K562 (cell line): ENCODE results near the gene SSU72. TPM values are rescaled to one million over a fixed set of nuclear protein-coding genes. Genes with fewer than 3 reads are reported as not detected.

Experiments used
- BCOR ChIP-seq: fragments of 450-650 bp; IDR thresholded peaks from 2 replicates; pipeline ENCODE4 v1.6.1; 2016
- BRD4 ChIP-seq: fragments of 200-600 bp; sonication (generic); IDR thresholded peaks from 2 replicates; pipeline ENCODE4 v1.6.1; 2017; ENCODE audit warnings: inconsistent platforms
- CCAR2 ChIP-seq: fragments of 200-400 bp; formaldehyde crosslinking; IDR thresholded peaks from 2 replicates; pipeline ENCODE4 v1.6.1; 2017; ENCODE audit warnings: mild to moderate bottlenecking, low read depth, low read length
- ESRRA ChIP-seq: fragments of 450-650 bp; IDR thresholded peaks from 2 replicates; pipeline ENCODE4 v1.6.1; 2014; ENCODE audit warnings: low read depth, mild to moderate bottlenecking, moderate library complexity, borderline replicate concordance
- FOXJ3 ChIP-seq: sonication (generic); formaldehyde crosslinking; IDR thresholded peaks from 2 replicates; pipeline ENCODE4 v1.4.0; 2020; ENCODE audit warnings: mild to moderate bottlenecking, missing genetic modification reagents
- GATAD2A ChIP-seq: fragments of 450-650 bp; IDR thresholded peaks from 2 replicates; pipeline ENCODE4 v1.6.1; 2017
- HDAC2 ChIP-seq: fragments of 450-650 bp; IDR thresholded peaks from 2 replicates; pipeline ENCODE4 v1.6.1; 2016; ENCODE audit warnings: mild to moderate bottlenecking
- KAT8 ChIP-seq: fragments of 450-650 bp; IDR thresholded peaks from 2 replicates; pipeline ENCODE4 v1.6.1; 2016; ENCODE audit warnings: low read depth, mild to moderate bottlenecking
- LARP7 ChIP-seq: fragments of 450-650 bp; IDR thresholded peaks from 2 replicates; pipeline ENCODE4 v1.6.1; 2016
- MCM5 ChIP-seq: fragments of 450-650 bp; IDR thresholded peaks from 2 replicates; pipeline ENCODE4 v1.6.1; 2016; ENCODE audit warnings: low read depth
- NEUROD1 ChIP-seq: fragments of 150-350 bp; IDR thresholded peaks from 2 replicates; pipeline ENCODE4 v1.6.1; 2014; ENCODE audit warnings: borderline replicate concordance, low read length, low read depth; ENCODE audit not compliant: partially characterized antibody
- NFIC ChIP-seq: fragments of 450-650 bp; IDR thresholded peaks from 2 replicates; pipeline ENCODE4 v1.6.1; 2017; ENCODE audit warnings: mild to moderate bottlenecking, inconsistent platforms
- NR3C1 ChIP-seq: sonication (generic); formaldehyde crosslinking; IDR thresholded peaks from 2 replicates; pipeline ENCODE4 v1.8.1; 2022; ENCODE audit warnings: missing genetic modification reagents
- SETDB1 ChIP-seq: IDR thresholded peaks from one replicate; pipeline ENCODE4 v1.6.1; 2012; ENCODE audit warnings: low read length, control low read depth, inconsistent platforms
- SP1 ChIP-seq: sonication (generic); formaldehyde crosslinking; IDR thresholded peaks from 2 replicates; pipeline ENCODE4 v1.8.1; 2022; ENCODE audit warnings: mild to moderate bottlenecking, missing genetic modification reagents
- SRSF7 ChIP-seq: fragments of 200-400 bp; formaldehyde crosslinking; optimal IDR thresholded peaks from 2 replicates; pipeline ENCODE3; 2017; ENCODE audit warnings: mild to moderate bottlenecking, low read depth, low read length
- ZBED1 ChIP-seq: IDR thresholded peaks from 2 replicates; pipeline ENCODE4 v1.6.1; 2014
- ZBTB7A ChIP-seq: IDR thresholded peaks from 2 replicates; pipeline ENCODE4 v1.6.1; 2011; ENCODE audit warnings: low read depth, mild to moderate bottlenecking, low read length, moderate library complexity, borderline replicate concordance; ENCODE audit not compliant: control insufficient read depth
- ZNF165 ChIP-seq: fragments of 250-450 bp; sonication (Bioruptor Pico); IDR thresholded peaks from 2 replicates; pipeline ENCODE4 v1.4.0; 2020; ENCODE audit warnings: borderline replicate concordance
- ZNF561 ChIP-seq: fragments of 450-650 bp; formaldehyde crosslinking; conservative IDR thresholded peaks from 2 replicates; pipeline ENCODE4 v1.4.0; 2020; ENCODE audit warnings: mild to moderate bottlenecking, moderate library complexity
- polyA plus RNA-seq, 8 experiments: library from polyadenylated mRNA; depleted of rRNA in 4 of 8; stranded (reverse) in 5 of 8; unstranded in 3 of 8; fragments of >200 nt; fragmentation: Nextera tagmentation in 2 of 8; fragmentation: Illumina TruSeq in 1 of 8; extraction: Ambion mirVana in 2 of 8; extraction: Trizol in 1 of 8; gene quantifications; 2 replicates each; pipeline versions ENCODE4 v1.2.1 to v1.2.3, GENCODE V29; 2011 to 2014; ENCODE audit warnings: inconsistent platforms in 1 of 8, missing spikeins in 1 of 8
- total RNA-seq, 7 experiments: library from RNA; depleted of rRNA in 6 of 7; stranded (reverse); fragments of >200 nt in 6 of 7; fragmentation: Illumina TruSeq in 2 of 7; extraction: Trizol in 2 of 7; gene quantifications; 2 replicates each; pipeline versions ENCODE4 v1.2.1 to v1.2.3, GENCODE V29; 2011 to 2021; ENCODE audit warnings: low replicate concordance in 1 of 7
- TF ChIP-seq, protein P1 (sequence below): sonication (generic); formaldehyde crosslinking; IDR thresholded peaks from 2 replicates; pipeline ENCODE4 v1.8.0; 2022; ENCODE audit warnings: mild to moderate bottlenecking, missing genetic modification reagents
- TF ChIP-seq, protein P2 (sequence below), 2 experiments: fragments of 450-650 bp; IDR thresholded peaks; 2 replicates each; pipeline ENCODE4 v1.6.1; 2016
- TF ChIP-seq, protein P3 (sequence below): sonication (generic); formaldehyde crosslinking; IDR thresholded peaks from 2 replicates; pipeline ENCODE4 v1.9.0; 2022; ENCODE audit warnings: mild to moderate bottlenecking, missing genetic modification reagents
- TF ChIP-seq, protein P4 (sequence below): fragments of 250-450 bp; sonication (Bioruptor Pico); IDR thresholded peaks from 2 replicates; pipeline ENCODE4 v1.8.0; 2022; ENCODE audit warnings: moderate library complexity, mild to moderate bottlenecking, inconsistent platforms
- TF ChIP-seq, protein P5 (sequence below): sonication (generic); formaldehyde crosslinking; IDR thresholded peaks from 2 replicates; pipeline ENCODE4 v1.5.0; 2020; ENCODE audit warnings: missing genetic modification reagents

The SSU72 gene
- total and polyA plus RNA-seq, 9 of the 15 experiments (the other 6 are each of a cell fraction or from before 2014, with no cell fraction given): 70.8 to 201 (median 94.6) TPM

DNA sequence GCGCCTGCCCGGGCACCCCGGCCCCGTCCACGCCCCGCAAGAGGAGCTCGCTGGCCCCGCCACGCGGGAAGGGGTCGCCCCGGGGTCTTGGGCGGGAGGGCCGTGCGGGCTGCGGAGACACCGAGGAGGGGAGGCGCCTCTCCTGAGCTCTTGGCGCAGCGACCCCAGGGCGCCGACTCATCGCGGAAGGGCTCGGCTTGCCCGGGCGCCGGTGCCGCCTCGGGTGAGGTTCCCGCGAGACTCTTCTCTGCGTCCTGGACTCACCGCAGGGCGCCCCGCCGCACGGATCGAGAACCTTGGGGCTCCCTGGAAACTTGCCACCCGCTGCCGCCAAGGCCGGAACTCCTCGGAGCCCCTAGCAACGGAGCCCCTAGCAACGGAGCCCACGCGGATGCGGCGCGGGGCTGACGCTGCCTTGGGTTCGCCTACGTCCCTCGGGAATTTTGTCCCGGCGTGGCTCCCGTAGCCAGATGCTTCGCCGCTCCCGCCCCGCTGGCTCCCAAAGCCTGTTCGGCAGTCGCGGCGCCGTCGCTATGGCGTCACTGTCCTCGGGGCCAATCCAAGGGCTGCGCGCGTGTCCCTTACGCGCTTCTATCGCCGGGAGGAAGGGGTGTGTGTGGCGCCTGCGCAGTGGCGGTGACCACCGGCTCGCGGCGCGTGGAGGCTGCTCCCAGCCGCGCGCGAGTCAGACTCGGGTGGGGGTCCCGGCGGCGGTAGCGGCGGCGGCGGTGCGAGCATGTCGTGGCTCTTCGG is 63.0 kb downstream of the SSU72 start, which contains the start of gene ATAD3A (continued):
- TF ChIP-seq FOXJ3 (CRISPR knock-in tag) (no peak), ZBTB7A (peak; percentile 92), HDAC2 (peak; percentile 89), NFIC (peak; percentile 83), ZBED1 (peak; percentile 75; the same call in 1 of the 2 replicates), NEUROD1 (peak; percentile 85), SP1 (peak; percentile 93), KAT8 (no peak), SRSF7 (no peak), NR3C1 (CRISPR knock-in tag) (0 out of 2 replicates have a peak, but pooled peaks have one; percentile 57), SETDB1 (peak; percentile 93), BCOR (peak; percentile 85), GATAD2A (peak; percentile 39), ZNF561 (CRISPR knock-in tag) (no peak), ESRRA (peak; percentile 86; the same call in 1 of the 2 replicates), MCM5 (no peak), LARP7 (peak; percentile 76; the same call in 1 of the 2 replicates), ZNF165 (no peak), CCAR2 (no peak), BRD4 (0 out of 2 replicates have a peak, but pooled peaks have one; percentile 34)
- TF ChIP-seq, protein P1, sequence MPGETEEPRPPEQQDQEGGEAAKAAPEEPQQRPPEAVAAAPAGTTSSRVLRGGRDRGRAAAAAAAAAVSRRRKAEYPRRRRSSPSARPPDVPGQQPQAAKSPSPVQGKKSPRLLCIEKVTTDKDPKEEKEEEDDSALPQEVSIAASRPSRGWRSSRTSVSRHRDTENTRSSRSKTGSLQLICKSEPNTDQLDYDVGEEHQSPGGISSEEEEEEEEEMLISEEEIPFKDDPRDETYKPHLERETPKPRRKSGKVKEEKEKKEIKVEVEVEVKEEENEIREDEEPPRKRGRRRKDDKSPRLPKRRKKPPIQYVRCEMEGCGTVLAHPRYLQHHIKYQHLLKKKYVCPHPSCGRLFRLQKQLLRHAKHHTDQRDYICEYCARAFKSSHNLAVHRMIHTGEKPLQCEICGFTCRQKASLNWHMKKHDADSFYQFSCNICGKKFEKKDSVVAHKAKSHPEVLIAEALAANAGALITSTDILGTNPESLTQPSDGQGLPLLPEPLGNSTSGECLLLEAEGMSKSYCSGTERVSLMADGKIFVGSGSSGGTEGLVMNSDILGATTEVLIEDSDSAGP (CRISPR knock-in tag): no peak
- TF ChIP-seq, protein P2, sequence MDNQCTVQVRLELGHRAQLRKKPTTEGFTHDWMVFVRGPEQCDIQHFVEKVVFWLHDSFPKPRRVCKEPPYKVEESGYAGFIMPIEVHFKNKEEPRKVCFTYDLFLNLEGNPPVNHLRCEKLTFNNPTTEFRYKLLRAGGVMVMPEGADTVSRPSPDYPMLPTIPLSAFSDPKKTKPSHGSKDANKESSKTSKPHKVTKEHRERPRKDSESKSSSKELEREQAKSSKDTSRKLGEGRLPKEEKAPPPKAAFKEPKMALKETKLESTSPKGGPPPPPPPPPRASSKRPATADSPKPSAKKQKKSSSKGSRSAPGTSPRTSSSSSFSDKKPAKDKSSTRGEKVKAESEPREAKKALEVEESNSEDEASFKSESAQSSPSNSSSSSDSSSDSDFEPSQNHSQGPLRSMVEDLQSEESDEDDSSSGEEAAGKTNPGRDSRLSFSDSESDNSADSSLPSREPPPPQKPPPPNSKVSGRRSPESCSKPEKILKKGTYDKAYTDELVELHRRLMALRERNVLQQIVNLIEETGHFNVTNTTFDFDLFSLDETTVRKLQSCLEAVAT (IDR thresholded peaks at IDR 0.05): peak; percentile 34 to 91; a peak in 3 of 4 replicates
- TF ChIP-seq, protein P3, sequence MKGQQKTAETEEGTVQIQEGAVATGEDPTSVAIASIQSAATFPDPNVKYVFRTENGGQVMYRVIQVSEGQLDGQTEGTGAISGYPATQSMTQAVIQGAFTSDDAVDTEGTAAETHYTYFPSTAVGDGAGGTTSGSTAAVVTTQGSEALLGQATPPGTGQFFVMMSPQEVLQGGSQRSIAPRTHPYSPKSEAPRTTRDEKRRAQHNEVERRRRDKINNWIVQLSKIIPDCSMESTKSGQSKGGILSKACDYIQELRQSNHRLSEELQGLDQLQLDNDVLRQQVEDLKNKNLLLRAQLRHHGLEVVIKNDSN (CRISPR knock-in tag): peak; percentile 57; the same call in 1 of the 2 replicates
- TF ChIP-seq, protein P4, sequence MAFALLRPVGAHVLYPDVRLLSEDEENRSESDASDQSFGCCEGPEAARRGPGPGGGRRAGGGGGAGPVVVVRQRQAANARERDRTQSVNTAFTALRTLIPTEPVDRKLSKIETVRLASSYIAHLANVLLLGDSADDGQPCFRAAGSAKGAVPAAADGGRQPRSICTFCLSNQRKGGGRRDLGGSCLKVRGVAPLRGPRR (CRISPR knock-in tag): no peak
- TF ChIP-seq, protein P5, sequence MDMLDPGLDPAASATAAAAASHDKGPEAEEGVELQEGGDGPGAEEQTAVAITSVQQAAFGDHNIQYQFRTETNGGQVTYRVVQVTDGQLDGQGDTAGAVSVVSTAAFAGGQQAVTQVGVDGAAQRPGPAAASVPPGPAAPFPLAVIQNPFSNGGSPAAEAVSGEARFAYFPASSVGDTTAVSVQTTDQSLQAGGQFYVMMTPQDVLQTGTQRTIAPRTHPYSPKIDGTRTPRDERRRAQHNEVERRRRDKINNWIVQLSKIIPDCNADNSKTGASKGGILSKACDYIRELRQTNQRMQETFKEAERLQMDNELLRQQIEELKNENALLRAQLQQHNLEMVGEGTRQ (CRISPR knock-in tag): no peak
